PC-3 (cell line): ENCODE measurements around the gene HMCES. TPM values are rescaled to one million over a fixed set of nuclear protein-coding genes. Genes with fewer than 3 reads are reported as not detected.

Experiments used
- ATAC-seq: fragments of 200-7000 bp; cut with Tn5 transposase; 2 replicates; pipeline ENCODE4 v1.9.1; 2020; ENCODE audit warnings: mild to moderate bottlenecking, moderate library complexity
- BruUV-seq: library from RNA; stranded (reverse); fragments of 400-500 nt; replicated peaks from 2 replicates; lab custom pipeline; 2021; lab: Mats Ljungman, UMichigan
- CTCF ChIA-PET: fragments of 300-600 bp; sonication (Branson Sonifier 250); formaldehyde crosslinking; loops from one replicate; lab custom pipeline; 2022; ENCODE audit warnings: antibody characterized with exemption; lab: Charles Lee
- POLR2A ChIA-PET: fragments of 300-600 bp; sonication (Branson Sonifier 250); formaldehyde crosslinking; loops from one replicate; lab custom pipeline; 2022; ENCODE audit warnings: antibody characterized with exemption; ENCODE audit not compliant: unreplicated experiment; lab: Charles Lee
- DNase-seq: peaks from one replicate; pipeline ENCODE4 v3.0.0-alpha.2; 2015
- H2AFZ ChIP-seq: fragments of 300-600 bp; sonication (generic); 2 replicates; pipeline ENCODE4 v1.6.0; 2016; ENCODE audit warnings: antibody characterized with exemption, low read length
- H3F3A ChIP-seq: fragments of 300-600 bp; sonication (generic); one replicate; pipeline ENCODE4 v1.6.0; 2017; ENCODE audit warnings: antibody characterized with exemption, low read length, control low read depth, mild to moderate bottlenecking; ENCODE audit not compliant: unreplicated experiment
- H3K27ac ChIP-seq: fragments of 300-600 bp; sonication (generic); 2 replicates; pipeline ENCODE4 v1.5.1; 2016; ENCODE audit warnings: mild to moderate bottlenecking, low read length
- H3K27me3 ChIP-seq: fragments of 300-600 bp; sonication (generic); 2 replicates; pipeline ENCODE4 v1.6.1; 2016; ENCODE audit warnings: low read length, mixed read lengths
- H3K36me3 ChIP-seq: fragments of 300-600 bp; sonication (generic); 2 replicates; pipeline ENCODE4 v1.6.1; 2016; ENCODE audit warnings: low read depth, mixed run types, low read length, mixed read lengths
- H3K4me1 ChIP-seq: fragments of 300-600 bp; sonication (generic); 2 replicates; pipeline ENCODE4 v1.5.1; 2016; ENCODE audit warnings: low read length; ENCODE audit not compliant: insufficient read depth
- H3K4me2 ChIP-seq: fragments of 300-600 bp; sonication (generic); 2 replicates; pipeline ENCODE4 v1.6.0; 2016; ENCODE audit warnings: low read length
- H3K4me3 ChIP-seq: fragments of 300-600 bp; sonication (generic); 2 replicates; pipeline ENCODE4 v1.5.1; 2016; ENCODE audit warnings: mild to moderate bottlenecking, low read length, mixed read lengths
- H3K79me2 ChIP-seq: fragments of 300-600 bp; sonication (generic); 2 replicates; pipeline ENCODE4 v1.6.1; 2017; ENCODE audit warnings: low read length, mixed read lengths
- H3K9ac ChIP-seq: fragments of 300-600 bp; sonication (generic); 2 replicates; pipeline ENCODE4 v1.6.0; 2016; ENCODE audit warnings: mild to moderate bottlenecking, low read length
- H3K9me2 ChIP-seq: fragments of 300-600 bp; sonication (generic); replicated peaks from 2 replicates; pipeline ENCODE4 v1.6.1; 2016; ENCODE audit warnings: mixed run types, low read length, mixed read lengths
- H3K9me3 ChIP-seq: fragments of 300-600 bp; sonication (generic); 2 replicates; pipeline ENCODE4 v1.6.1; 2016; ENCODE audit warnings: low read length, mixed read lengths
- H4K20me1 ChIP-seq: fragments of 300-600 bp; sonication (generic); 2 replicates; pipeline ENCODE4 v1.6.1; 2016; ENCODE audit warnings: low read length, mixed read lengths
- EZH2 ChIP-seq: fragments of 300-600 bp; sonication (generic); IDR thresholded peaks from one replicate; pipeline ENCODE4 v1.6.1; 2017; ENCODE audit warnings: antibody characterized with exemption, mild to moderate bottlenecking, low read length; ENCODE audit not compliant: unreplicated experiment
- EZH2phosphoT487 ChIP-seq: fragments of 300-600 bp; sonication (generic); IDR thresholded peaks from 2 replicates; pipeline ENCODE4 v1.6.1; 2018; ENCODE audit warnings: mild to moderate bottlenecking, antibody characterized with exemption, low read length, borderline replicate concordance
- intact Hi-C: fragments of 100-400 bp; cut with micrococcal nuclease; formaldehyde crosslinking; loops from 2 replicates; pipeline ENCODE4 v1.9.0; 2023
- total RNA-seq: library from RNA; depleted of rRNA; stranded (reverse); fragments of >200 nt; gene quantifications from 2 replicates; pipeline ENCODE4 v1.2.3, GENCODE V29; 2014
- TF ChIP-seq, protein P1 (sequence below): fragments of 300-600 bp; sonication (generic); conservative IDR thresholded peaks from 2 replicates; pipeline ENCODE4 v1.5.1; 2017; ENCODE audit warnings: antibody characterized with exemption, low read depth, mild to moderate bottlenecking, low read length

HMCES gene
- total RNA-seq, 1 experiment from 2014 or later: 28.8 TPM

DNA sequence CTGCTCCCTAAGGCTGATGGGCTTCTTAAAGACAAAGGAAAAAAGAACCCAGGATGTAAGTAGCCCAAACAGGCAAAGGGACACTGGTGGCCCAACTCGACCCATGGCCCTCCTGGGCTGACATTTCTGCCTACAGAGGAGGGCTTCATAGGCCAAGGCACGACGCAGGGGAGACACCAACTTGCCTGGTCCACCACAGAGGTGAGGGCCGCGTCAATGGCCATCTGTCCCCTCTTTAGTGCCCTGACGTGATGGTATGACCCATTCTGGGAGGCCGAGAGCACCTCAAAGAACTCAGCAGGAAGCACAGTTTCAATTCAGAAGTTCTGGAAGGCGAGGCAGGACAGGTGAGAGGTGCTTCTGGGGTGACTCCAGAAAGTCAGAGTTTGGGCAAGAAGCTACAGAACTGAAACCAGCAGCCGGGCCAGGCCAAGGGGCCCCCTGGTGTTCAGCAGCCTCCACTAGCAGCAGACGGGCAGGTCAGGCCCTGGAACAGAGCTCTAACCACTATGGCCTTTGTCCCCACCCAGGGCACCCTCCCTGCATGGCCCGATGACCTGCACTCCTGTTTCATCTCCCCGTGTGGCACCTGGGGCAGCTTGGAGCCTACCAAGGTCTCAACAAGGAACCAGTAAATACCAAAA is 45.1 kb downstream of the HMCES start:
- no peaks in the 10 kb centered on the region for H3F3A ChIP-seq
- H3K27ac ChIP-seq: no peak overlapping the region
- no peaks in the 10 kb centered on the region for H3K4me1 ChIP-seq
- TF ChIP-seq EZH2 (no peak), EZH2phosphoT487 (no peak)
- TF ChIP-seq, protein P1, sequence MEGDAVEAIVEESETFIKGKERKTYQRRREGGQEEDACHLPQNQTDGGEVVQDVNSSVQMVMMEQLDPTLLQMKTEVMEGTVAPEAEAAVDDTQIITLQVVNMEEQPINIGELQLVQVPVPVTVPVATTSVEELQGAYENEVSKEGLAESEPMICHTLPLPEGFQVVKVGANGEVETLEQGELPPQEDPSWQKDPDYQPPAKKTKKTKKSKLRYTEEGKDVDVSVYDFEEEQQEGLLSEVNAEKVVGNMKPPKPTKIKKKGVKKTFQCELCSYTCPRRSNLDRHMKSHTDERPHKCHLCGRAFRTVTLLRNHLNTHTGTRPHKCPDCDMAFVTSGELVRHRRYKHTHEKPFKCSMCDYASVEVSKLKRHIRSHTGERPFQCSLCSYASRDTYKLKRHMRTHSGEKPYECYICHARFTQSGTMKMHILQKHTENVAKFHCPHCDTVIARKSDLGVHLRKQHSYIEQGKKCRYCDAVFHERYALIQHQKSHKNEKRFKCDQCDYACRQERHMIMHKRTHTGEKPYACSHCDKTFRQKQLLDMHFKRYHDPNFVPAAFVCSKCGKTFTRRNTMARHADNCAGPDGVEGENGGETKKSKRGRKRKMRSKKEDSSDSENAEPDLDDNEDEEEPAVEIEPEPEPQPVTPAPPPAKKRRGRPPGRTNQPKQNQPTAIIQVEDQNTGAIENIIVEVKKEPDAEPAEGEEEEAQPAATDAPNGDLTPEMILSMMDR: no peak
- H4K20me1 ChIP-seq: no peaks in the 10 kb centered on the region
- no peak overlapping the region for H3K4me3 ChIP-seq
- ATAC-seq: no peak
- no peak overlapping the region for H2AFZ ChIP-seq
- CTCF ChIA-PET: interaction anchor here (0.6 kb wide), 1 partner anchor 12 kb away, joined by 3 read pairs; no protein-coding TSS in a partner anchor
- DNase-seq: no peak
- no peaks in the 10 kb centered on the region for H3K9me2 ChIP-seq
- intact Hi-C loops: no loop called here
- H3K27me3 ChIP-seq: no peaks in the 10 kb centered on the region
- POLR2A ChIA-PET: no interaction called here
- no peak overlapping the region for H3K4me2 ChIP-seq
- H3K9ac ChIP-seq: no peak overlapping the region
- no peaks in the 10 kb centered on the region for H3K79me2 ChIP-seq
- H3K36me3 ChIP-seq: no peaks in the 10 kb centered on the region
- no peaks in the 10 kb centered on the region for H3K9me3 ChIP-seq
- BruUV-seq: no TSS peak

DNA sequence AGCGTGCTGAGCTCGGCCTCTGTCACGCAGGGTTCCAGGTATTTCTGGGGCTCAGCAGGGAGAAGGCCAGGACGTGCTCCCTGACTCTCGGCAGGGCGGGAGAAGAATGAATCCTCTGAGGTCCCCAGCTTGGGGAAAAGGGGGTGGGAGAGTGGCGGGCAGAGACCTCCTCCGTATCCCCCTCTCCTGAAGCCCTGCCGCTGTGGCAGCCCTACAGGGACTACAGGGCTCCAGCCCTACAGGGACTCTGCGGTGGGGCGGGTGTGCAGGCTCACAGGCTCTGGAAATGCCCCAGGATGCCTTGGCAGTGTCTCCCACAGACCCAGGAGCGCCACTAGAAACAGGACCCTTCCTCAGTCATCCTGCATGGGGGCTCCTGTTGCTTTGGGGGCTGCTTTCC is 46.2 kb downstream of the HMCES start:
- TF ChIP-seq EZH2phosphoT487 (no peak), EZH2 (no peak)
- TF ChIP-seq, protein P1: no peak
- intact Hi-C loops: no loop called here
- ChIA-PET POLR2A (no interaction called here), CTCF (no interaction called here)
- Histone ChIP-seq H3K27me3 (no peaks in the 10 kb centered on the region), H3K4me3 (no peak overlapping the region), H3K4me2 (no peak overlapping the region), H3K4me1 (no peaks in the 10 kb centered on the region), H3K36me3 (no peaks in the 10 kb centered on the region), H4K20me1 (no peaks in the 10 kb centered on the region), H3K9me2 (no peaks in the 10 kb centered on the region), H3K9me3 (no peaks in the 10 kb centered on the region), H3F3A (no peaks in the 10 kb centered on the region), H2AFZ (no peak overlapping the region), H3K9ac (no peak overlapping the region), H3K27ac (no peak overlapping the region), H3K79me2 (no peaks in the 10 kb centered on the region)
- ATAC-seq: no peak
- BruUV-seq: no TSS peak
- no peak for DNase-seq

DNA sequence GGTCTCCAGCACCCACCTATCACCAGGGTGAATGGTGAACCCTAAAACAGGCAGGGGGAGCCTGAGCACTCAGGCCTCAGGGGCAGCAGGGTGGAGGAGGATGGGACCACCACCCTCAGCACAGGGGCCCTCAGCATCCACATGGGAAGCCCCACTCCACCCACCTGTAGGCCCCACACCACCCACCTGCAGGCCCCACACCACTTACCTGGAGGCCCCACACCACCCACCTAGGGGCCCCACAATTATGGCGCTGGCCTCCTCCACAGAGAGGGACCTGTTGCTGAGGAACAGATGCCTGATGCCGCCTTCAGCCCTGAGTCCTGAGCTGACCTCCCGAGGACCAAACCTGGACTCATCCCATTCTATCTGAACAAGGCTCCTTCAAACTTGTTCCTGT is 46.7 kb downstream of the HMCES start:
- Histone ChIP-seq H3K27me3 (no peaks in the 10 kb centered on the region), H4K20me1 (no peaks in the 10 kb centered on the region), H3F3A (no peaks in the 10 kb centered on the region), H3K36me3 (no peaks in the 10 kb centered on the region), H3K9ac (no peak overlapping the region), H3K27ac (no peak overlapping the region), H3K9me2 (no peaks in the 10 kb centered on the region), H3K4me3 (no peak overlapping the region), H2AFZ (no peak overlapping the region), H3K4me2 (no peak overlapping the region), H3K4me1 (no peaks in the 10 kb centered on the region), H3K9me3 (no peaks in the 10 kb centered on the region), H3K79me2 (no peaks in the 10 kb centered on the region)
- POLR2A ChIA-PET: no interaction called here
- ATAC-seq (no peak), DNase-seq (no peak)
- TF ChIP-seq EZH2 (no peak), EZH2phosphoT487 (no peak)
- TF ChIP-seq, protein P1: no peak
- BruUV-seq: no TSS peak
- CTCF ChIA-PET: no interaction called here
- intact Hi-C loops: no loop called here
